ENCODE measurements around the gene CENPW.

CENPW gene

GRCh38 chr6:126339796-126340609 lies at the start of gene CENPW:
TSS of gene CENPW (plus strand) at chr6:126340115. CDS start at chr6:126340274, 159 bp downstream.
- DNase-seq (ENCODE audit: low spot score), result peak; percentile 94
- no peak for FAIRE-seq

- no peak for DNase-seq (ENCODE audit: low spot score)
These were observed 45.9 kb upstream of the CENPW start for GRCh38 chr6:126293891-126294524.

DNA sequence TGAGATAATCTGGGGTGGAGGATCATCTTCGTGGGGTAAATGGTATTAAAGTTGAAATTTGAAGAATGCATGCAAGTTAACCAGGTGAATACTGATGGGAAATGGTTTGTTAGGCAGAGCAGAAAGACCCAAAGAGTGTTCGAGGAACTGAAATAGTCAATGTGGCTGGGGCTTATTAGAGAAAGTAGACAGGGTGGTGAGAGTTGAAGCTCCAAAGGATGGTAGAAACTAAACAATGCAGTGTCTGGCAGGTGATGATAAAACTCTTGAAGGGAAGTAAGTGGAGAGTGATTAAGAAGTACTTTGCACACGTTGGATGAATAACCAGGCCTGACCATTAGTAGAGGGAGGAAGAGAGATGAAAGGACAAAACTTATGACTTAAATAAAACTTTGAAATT lies 39.8 kb upstream of the CENPW start:
- DNase-seq (ENCODE audit: low spot score) (no peak), FAIRE-seq (no peak)

More at GRCh38 chr6:126293891-126294524, 45.9 kb upstream of the CENPW start:
- FAIRE-seq, result no peak

DNA sequence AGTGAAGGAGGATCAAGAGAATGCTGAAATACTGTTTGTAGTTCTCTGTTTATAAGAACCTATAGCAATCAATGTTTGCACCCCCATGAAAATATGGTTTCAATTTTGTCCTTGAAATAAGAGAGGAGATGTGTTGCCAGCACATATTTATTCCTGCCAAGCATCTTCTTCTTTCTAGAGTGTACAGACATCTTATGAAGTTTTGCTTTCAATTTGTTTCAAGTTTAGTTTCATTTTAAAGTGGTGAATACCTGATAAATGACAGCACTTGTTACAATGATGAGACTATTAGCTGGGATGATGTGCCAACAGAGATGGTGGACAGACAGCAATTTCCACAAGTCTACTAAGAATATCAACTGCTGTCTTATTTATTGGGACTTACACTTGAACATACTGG lies 39.2 kb upstream of the CENPW start:
- no peak for DNase-seq (ENCODE audit: low spot score)
- no peak for FAIRE-seq

DNA sequence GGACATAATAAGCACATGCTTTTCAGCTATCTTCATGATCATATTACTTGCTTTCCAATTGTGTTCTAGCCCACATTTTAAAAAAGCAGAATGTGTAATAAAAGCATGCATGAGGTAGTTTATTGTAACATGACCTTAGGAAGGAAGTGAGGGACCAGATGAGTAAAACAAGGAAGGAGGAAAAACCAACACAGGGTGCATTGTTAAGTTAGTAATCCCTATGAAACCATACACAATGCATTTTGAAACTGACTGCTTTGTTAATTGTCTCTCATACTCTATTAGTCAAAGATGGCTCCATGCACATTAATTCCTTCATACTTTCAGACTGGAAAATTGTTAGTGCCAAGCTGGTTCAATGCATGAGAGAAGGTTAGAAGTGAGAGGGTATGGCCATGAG lies 37.7 kb upstream of the CENPW start:
- FAIRE-seq, result no peak
- DNase-seq (ENCODE audit: low spot score), result no peak

- DNase-seq (ENCODE audit: low spot score) (peak; percentile 4), FAIRE-seq (no peak)
These were observed 32.1 kb upstream of the CENPW start for GRCh38 chr6:126307849-126308248.

DNA sequence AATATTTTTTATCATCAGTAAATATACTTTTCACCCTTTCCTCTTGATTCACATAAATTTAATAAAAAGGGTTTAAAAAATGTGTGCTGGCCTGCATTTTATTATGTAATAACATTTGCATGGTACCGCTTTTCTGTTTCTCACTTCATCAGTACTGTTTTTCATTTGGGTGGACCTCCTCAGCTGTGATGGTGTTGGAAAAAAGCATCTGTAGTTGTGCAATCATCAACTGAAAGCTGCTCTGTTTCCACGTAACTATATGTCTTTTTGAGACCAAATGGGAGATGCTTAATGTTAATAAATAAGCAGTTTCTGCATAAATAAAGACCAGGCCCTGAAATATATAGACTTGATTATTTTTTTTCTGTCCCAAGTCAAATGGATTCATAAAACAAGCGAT lies 31.6 kb upstream of the CENPW start:
- FAIRE-seq (no peak), DNase-seq (ENCODE audit: low spot score) (no peak)

GRCh38 chr6:126312013-126312665 lies 27.8 kb upstream of the CENPW start:
- DNase-seq (ENCODE audit: low spot score), result peak; percentile 13
- FAIRE-seq, result peak; percentile 5

DNA sequence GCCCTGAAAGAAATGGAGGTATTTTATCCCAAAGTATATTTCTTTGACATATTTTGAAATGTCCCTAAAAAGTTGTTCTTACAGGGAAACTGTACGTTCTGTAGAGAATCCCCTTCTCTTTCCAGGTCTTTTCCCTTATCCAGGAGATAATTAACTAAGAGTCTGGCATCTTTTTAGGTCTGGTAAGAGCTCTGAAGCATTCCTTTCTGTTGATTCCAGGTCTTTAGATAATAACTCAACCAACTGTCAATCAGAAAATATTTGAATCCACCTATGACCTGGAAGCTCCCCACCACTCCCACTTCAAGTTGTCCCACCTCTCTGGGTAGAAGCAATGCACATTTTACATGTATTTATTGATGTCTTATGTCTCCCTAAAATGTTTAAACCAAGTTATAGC lies 26.0 kb upstream of the CENPW start:
- no peak for FAIRE-seq
- DNase-seq (ENCODE audit: low spot score), result no peak

DNA sequence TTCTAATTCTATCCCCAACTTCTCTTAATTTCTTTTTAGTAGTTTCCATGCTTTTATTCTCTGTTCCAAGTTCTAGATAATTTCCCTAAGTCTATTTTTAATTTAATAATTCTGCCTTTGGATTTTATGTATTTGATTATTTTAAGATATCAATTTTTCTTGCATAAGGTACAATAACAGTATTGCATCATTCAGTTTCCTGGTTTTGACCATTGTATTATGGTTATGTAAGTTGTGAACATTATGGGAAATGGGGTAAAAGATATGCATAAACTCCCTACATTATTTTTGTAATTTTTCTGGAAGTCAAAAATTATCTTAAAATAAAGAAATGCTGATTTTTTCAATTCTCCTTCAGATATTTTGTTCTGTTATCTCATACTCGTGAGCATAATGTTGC lies 21.1 kb upstream of the CENPW start:
- DNase-seq (ENCODE audit: low spot score), result no peak
- FAIRE-seq, result no peak

- no peak for DNase-seq (ENCODE audit: low spot score)
- FAIRE-seq, result no peak
These were observed 6.2 kb upstream of the CENPW start for GRCh38 chr6:126333729-126334128.

GRCh38 chr6:126335210-126335609 lies 4.7 kb upstream of the CENPW start:
- DNase-seq (ENCODE audit: low spot score) (no peak), FAIRE-seq (no peak)

GRCh38 chr6:126337323-126337722 lies 2.6 kb upstream of the CENPW start:
- no peak for DNase-seq (ENCODE audit: low spot score)
- no peak for FAIRE-seq

DNA sequence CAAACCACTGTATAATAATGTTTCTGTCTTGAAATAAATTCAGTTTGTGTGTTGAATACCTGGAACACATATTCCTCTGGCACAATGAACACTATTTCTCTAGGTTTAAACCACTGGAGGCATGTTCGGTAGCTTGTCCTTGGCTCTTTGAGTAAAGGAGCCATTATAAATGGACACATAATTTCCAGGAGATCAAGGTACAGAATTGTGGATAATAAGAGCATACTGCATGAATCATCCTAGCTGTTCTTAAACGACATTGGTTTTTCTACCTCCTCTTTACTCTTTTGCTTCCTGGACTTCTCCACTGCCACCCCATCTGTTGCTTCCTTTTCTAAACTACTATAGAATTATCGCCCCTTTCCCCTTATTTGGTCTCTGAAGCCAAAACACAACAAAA lies 1.2 kb downstream of the CENPW start:
- DNase-seq (ENCODE audit: low spot score), result no peak
- no peak for FAIRE-seq

DNA sequence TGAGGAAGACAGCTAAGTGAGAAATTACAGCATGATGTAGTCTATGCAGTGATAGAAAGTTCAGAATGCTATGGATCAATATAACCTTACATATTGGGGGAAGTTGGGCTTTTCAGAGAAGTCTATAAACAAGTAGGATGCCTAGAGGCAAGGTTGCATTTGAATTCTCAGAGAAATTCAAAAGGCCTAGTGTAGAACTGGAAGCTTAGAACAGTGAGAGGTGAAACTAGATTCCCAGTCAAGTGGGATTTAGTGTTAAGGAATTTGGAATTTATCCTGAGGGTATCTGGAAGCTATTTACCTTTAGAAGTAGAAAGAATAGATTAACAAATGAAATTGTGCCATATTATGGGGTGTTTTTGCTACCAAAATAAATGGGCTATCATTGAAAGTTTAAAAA lies 4.3 kb downstream of the CENPW start:
- FAIRE-seq, result no peak
- DNase-seq (ENCODE audit: low spot score), result no peak

DNA sequence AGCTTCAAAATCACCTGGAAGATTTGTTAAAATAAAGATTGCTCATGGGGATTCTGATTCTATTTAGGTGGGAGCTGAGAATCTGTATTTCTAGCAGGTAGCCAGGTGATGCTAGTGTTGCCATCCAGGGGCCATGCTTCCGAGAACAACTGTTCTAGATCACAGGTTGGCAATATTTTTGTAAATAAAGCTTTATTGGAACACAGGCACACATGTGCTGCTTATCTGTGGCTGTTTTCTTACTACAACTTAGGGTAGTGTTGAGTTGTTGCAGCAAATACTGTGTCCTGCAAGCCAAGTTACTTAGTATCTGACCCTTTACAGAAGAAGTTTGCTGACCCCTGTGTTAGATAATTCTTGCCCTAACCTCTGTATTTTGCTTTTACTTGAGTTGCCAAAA lies 12.0 kb downstream of the CENPW start:
- DNase-seq (ENCODE audit: low spot score) (no peak), FAIRE-seq (no peak)

DNA sequence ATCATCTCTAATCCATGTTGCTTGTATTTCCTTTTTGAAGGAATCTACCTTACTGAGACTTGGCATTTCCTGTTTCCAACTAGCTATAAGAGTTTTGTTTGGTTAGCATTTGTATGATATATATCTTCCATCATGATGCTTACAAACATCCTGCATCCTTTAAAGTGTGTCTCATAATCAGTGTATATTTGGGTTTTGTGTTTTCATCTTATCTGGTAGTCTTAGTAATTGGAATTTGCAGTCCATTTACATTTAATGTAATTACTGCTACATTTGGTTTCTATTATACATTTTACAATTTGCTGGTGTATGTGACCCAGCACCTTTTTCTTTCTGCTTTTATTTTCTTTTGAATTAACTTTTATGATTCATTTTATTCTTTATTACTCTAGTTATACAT lies 12.6 kb downstream of the CENPW start:
- DNase-seq (ENCODE audit: low spot score) (no peak), FAIRE-seq (no peak)

- no peak for DNase-seq (ENCODE audit: low spot score)
- FAIRE-seq, result no peak
These were observed 16.6 kb downstream of the CENPW start for GRCh38 chr6:126356526-126356925.

GRCh38 chr6:126359936-126360537 lies 20.1 kb downstream of the CENPW start:
- FAIRE-seq (no peak), DNase-seq (ENCODE audit: low spot score) (no peak)

DNA sequence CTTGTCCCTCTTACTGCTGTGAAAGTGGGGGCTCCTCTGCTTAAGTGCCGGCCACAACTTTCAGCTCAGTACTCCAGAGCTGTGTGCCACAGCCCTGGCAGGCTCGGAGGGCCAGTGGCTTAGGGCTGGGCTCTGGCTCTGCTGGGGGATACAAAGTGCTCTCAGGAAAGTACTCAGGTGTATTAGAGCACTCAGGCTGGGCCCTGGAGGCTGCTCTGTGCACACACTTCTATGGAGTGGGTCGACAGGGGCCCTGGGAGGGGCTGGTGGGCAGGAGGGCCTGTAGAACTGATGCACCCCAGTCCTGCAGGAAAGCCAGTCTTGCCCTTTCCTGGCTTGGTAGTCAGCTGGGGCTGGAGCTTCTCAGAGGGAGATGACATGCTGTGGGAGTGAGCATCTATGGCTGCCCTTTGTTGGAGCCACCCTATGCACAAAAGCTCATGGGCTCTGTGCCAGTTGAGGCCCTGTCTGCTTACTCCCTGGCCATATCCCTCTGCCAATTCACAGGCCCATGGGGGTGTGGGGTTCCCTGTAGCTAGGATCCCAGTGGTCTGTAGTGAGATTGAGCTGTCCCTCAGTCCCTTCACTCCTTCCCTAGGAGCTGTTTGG lies 22.0 kb downstream of the CENPW start:
- FAIRE-seq (no peak), DNase-seq (ENCODE audit: low spot score) (no peak)

- FAIRE-seq (no peak), DNase-seq (ENCODE audit: low spot score) (no peak)
These were observed 27.9 kb downstream of the CENPW start for GRCh38 chr6:126367849-126368248.

DNA sequence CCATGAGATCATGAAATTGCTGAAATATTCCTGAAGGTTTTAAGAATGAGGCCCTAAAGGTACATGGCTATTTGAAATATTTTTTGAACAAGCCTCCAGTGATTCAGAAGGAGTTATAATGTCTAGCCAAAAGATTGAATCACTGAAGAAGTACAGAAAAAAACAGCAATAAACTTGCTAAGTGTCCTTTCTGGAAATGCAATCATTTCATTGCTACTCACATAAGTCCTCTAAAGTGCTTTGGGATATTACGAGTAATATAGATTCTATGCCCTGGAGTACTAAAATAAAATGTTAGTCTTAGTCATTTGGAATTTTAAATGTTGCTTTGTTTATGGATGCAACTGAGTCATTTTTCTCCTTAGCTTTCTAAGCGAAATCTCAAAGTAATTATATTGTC lies 32.7 kb downstream of the CENPW start:
- DNase-seq (ENCODE audit: low spot score) (no peak), FAIRE-seq (no peak)
